BE2C (cell line): ENCODE results near the gene DVL1.

Experiments used
- DNase-seq: peaks from one replicate; pipeline ENCODE4 v3.0.0-alpha.2; 2020
- H3K27me3 ChIP-seq: fragments of 250-450 bp; sonication (Bioruptor Pico); 2 replicates; pipeline ENCODE4 v1.5.1; 2020; ENCODE audit warnings: mild to moderate bottlenecking
- H3K36me3 ChIP-seq: fragments of 250-450 bp; sonication (Bioruptor Pico); 2 replicates; pipeline ENCODE4 v1.5.1; 2020; ENCODE audit warnings: mild to moderate bottlenecking
- H3K4me1 ChIP-seq: fragments of 250-450 bp; sonication (Bioruptor Pico); 2 replicates; pipeline ENCODE4 v1.5.1; 2020
- H3K4me3 ChIP-seq: 2 replicates; pipeline ENCODE4 v1.5.1; 2011; ENCODE audit warnings: low read depth, low read length
- H3K9me3 ChIP-seq: fragments of 250-450 bp; sonication (Bioruptor Pico); 2 replicates; pipeline ENCODE4 v1.5.1; 2020
- CTCF ChIP-seq: IDR thresholded peaks from 2 replicates; pipeline ENCODE4 v1.5.1; 2012; ENCODE audit warnings: mild to moderate bottlenecking, low read depth, low read length

Gene DVL1

GRCh38 chr1:1367315-1367714 is 18.1 kb upstream of the DVL1 start:
- no peak overlapping the region for H3K4me3 ChIP-seq
- no peaks in the 10 kb centered on the region for H3K9me3 ChIP-seq
- no peaks in the 10 kb centered on the region for H3K27me3 ChIP-seq
- no peak for DNase-seq
- H3K36me3 ChIP-seq: peaks cover 11% of the 10 kb centered on the region
- peaks cover 3% of the 10 kb centered on the region; the same call in 1 of the 2 replicates for H3K4me1 ChIP-seq
- no peak for TF ChIP-seq CTCF

GRCh38 chr1:1366699-1367066 is 17.5 kb upstream of the DVL1 start:
- no peak for TF ChIP-seq CTCF
- H3K27me3 ChIP-seq: no peaks in the 10 kb centered on the region
- peaks cover 4% of the 10 kb centered on the region for H3K36me3 ChIP-seq
- H3K9me3 ChIP-seq: no peaks in the 10 kb centered on the region
- H3K4me1 ChIP-seq: peaks cover under 1% of the 10 kb centered on the region; the same call in 1 of the 2 replicates
- H3K4me3 ChIP-seq: no peak overlapping the region
- no peak for DNase-seq

- no peak for DNase-seq
- H3K36me3 ChIP-seq: no peaks in the 10 kb centered on the region
- TF ChIP-seq CTCF: no peak
- no peaks in the 10 kb centered on the region for H3K27me3 ChIP-seq
- H3K4me3 ChIP-seq: no peak overlapping the region
- H3K9me3 ChIP-seq: no peaks in the 10 kb centered on the region
- H3K4me1 ChIP-seq: no peaks in the 10 kb centered on the region
Observed at GRCh38 chr1:1365875-1366698, 16.9 kb upstream of the DVL1 start.

- no peak for DNase-seq
- no peaks in the 10 kb centered on the region for H3K27me3 ChIP-seq
- no peak overlapping the region for H3K4me3 ChIP-seq
- no peaks in the 10 kb centered on the region for H3K36me3 ChIP-seq
- no peaks in the 10 kb centered on the region for H3K9me3 ChIP-seq
- TF ChIP-seq CTCF: no peak
- peaks cover 2% of the 10 kb centered on the region; the same call in 1 of the 2 replicates for H3K4me1 ChIP-seq
Observed at GRCh38 chr1:1364266-1364665, 15.0 kb upstream of the DVL1 start.

GRCh38 chr1:1361982-1362423 is 12.8 kb upstream of the DVL1 start:
- no peaks in the 10 kb centered on the region for H3K27me3 ChIP-seq
- peak; percentile 38 for DNase-seq
- no peak overlapping the region for H3K4me3 ChIP-seq
- peaks cover 10% of the 10 kb centered on the region for H3K4me1 ChIP-seq
- H3K36me3 ChIP-seq: no peaks in the 10 kb centered on the region
- no peaks in the 10 kb centered on the region for H3K9me3 ChIP-seq
- no peak for TF ChIP-seq CTCF

- H3K4me1 ChIP-seq: peaks cover 10% of the 10 kb centered on the region
- DNase-seq: peak; percentile 10
- no peaks in the 10 kb centered on the region for H3K9me3 ChIP-seq
- TF ChIP-seq CTCF: no peak
- H3K36me3 ChIP-seq: no peaks in the 10 kb centered on the region
- H3K4me3 ChIP-seq: no peak overlapping the region
- H3K27me3 ChIP-seq: no peaks in the 10 kb centered on the region
Observed at GRCh38 chr1:1361233-1361981, 12.2 kb upstream of the DVL1 start.
